ENCODE results near the gene ABT1.

Gene ABT1

GRCh38 chr6:26552640-26553188 is 44.0 kb upstream of the ABT1 start:
- DNase-seq (ENCODE audit: low read depth in 1 of 2, low spot score in 1 of 2) = no peak
- no peak for TF ChIP-seq GABPA (IDR thresholded peaks at IDR 0.05; ENCODE audit: low read depth)
- no peak for TF ChIP-seq CTCF (IDR thresholded peaks at IDR 0.05; ENCODE audit: insufficient read depth, low read length)
- TF ChIP-seq POLR2AphosphoS5 (IDR thresholded peaks at IDR 0.05; ENCODE audit: low read depth) = no peak
- no peak for TF ChIP-seq SPI1 (IDR thresholded peaks at IDR 0.05; ENCODE audit: borderline replicate concordance, low read depth)
- TF ChIP-seq REST (IDR thresholded peaks at IDR 0.05; ENCODE audit: insufficient replicate concordance, low read depth) = no peak
- H3K27ac ChIP-seq (replicated peaks) = no peak overlapping the region
- H3K4me3 ChIP-seq (replicated peaks; ENCODE audit: insufficient read depth, low read length) = peak overlapping the region; percentile 76
- no peaks in the 10 kb centered on the region for H3K27me3 ChIP-seq (ENCODE audit: insufficient read depth, poor library complexity, severe bottlenecking)

- TF ChIP-seq GABPA (IDR thresholded peaks at IDR 0.05; ENCODE audit: low read depth) (no peak), SPI1 (IDR thresholded peaks at IDR 0.05; ENCODE audit: borderline replicate concordance, low read depth) (no peak), POLR2AphosphoS5 (IDR thresholded peaks at IDR 0.05; ENCODE audit: low read depth) (no peak)
- DNase-seq (ENCODE audit: low read depth in 1 of 2, low spot score in 1 of 2) = peak in 1 of 2 experiments; percentile 75
- no peaks in the 10 kb centered on the region for H3K27me3 ChIP-seq (ENCODE audit: insufficient read depth, poor library complexity, severe bottlenecking)
- H3K4me3 ChIP-seq (replicated peaks; ENCODE audit: insufficient read depth, low read length) = peak overlapping the region; percentile 76
- H3K27ac ChIP-seq (replicated peaks) = peak overlapping the region; percentile 45
Observed at GRCh38 chr6:26553264-26553634, 43.5 kb upstream of the ABT1 start.

GRCh38 chr6:26553635-26554446 is 42.9 kb upstream of the ABT1 start:
- TF ChIP-seq REST (IDR thresholded peaks at IDR 0.05; ENCODE audit: insufficient replicate concordance, low read depth) (no peak), GABPA (IDR thresholded peaks at IDR 0.05; ENCODE audit: low read depth) (peak; percentile 15; the same call in 1 of the 2 replicates), SPI1 (IDR thresholded peaks at IDR 0.05; ENCODE audit: borderline replicate concordance, low read depth) (no peak)
- peak overlapping the region; percentile 76 for H3K4me3 ChIP-seq (replicated peaks; ENCODE audit: insufficient read depth, low read length)
- peak overlapping the region; percentile 45 for H3K27ac ChIP-seq (replicated peaks)
- peak; percentile 78 to 80 for DNase-seq (ENCODE audit: low read depth in 1 of 2, low spot score in 1 of 2)
- no peaks in the 10 kb centered on the region for H3K27me3 ChIP-seq (ENCODE audit: insufficient read depth, poor library complexity, severe bottlenecking)

- no peak for DNase-seq (ENCODE audit: low read depth in 1 of 2, low spot score in 1 of 2)
- H3K27me3 ChIP-seq (ENCODE audit: insufficient read depth, poor library complexity, severe bottlenecking) = no peaks in the 10 kb centered on the region
- no peak for TF ChIP-seq REST (IDR thresholded peaks at IDR 0.05; ENCODE audit: insufficient replicate concordance, low read depth)
- TF ChIP-seq POLR2AphosphoS5 (IDR thresholded peaks at IDR 0.05; ENCODE audit: low read depth) = no peak
- no peak for TF ChIP-seq GABPA (IDR thresholded peaks at IDR 0.05; ENCODE audit: low read depth)
- TF ChIP-seq SPI1 (IDR thresholded peaks at IDR 0.05; ENCODE audit: borderline replicate concordance, low read depth) = no peak
- TF ChIP-seq CTCF (IDR thresholded peaks at IDR 0.05; ENCODE audit: insufficient read depth, low read length) = no peak
- no peak overlapping the region for H3K27ac ChIP-seq (replicated peaks)
- peak overlapping the region; percentile 76 for H3K4me3 ChIP-seq (replicated peaks; ENCODE audit: insufficient read depth, low read length)
Observed at GRCh38 chr6:26554447-26554696, 42.4 kb upstream of the ABT1 start.
